Measurements from ENCODE around the gene LRWD1. TPM values are rescaled to one million over a fixed set of nuclear protein-coding genes. Genes with fewer than 3 reads are reported as not detected.

The LRWD1 gene
- polyA plus RNA-seq, 2 of the 4 experiments (the other 2 are of a cell fraction): 10.7 to 28.1 TPM

DNA sequence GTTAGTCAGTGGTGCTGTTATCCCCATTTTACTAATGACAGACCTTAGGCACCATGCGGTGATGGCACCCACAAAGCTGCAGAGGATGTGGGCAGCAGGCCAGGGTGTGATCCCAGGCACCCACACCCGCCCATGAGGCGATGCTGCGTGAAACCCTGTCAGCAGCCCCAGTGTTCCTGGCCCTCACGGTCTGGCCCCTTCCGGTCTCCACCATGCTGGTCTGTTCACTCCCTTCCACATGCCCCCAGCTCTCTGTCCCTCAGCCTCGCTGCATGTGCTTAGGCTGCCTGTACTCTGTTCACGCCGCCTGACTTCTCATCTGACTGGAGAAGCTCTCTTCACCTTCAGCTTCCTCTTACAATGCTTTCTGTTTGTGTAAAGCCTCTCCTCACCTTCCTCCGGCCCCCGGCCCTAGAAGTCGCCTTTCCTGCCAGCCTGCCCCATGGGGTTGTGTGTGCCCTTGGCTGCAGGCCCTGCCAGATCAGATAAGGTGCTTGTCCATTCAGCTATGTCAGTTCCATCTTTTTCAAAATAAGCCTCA is 49.0 kb upstream of the LRWD1 start (continued):
- TF ChIP-seq, protein P1, sequence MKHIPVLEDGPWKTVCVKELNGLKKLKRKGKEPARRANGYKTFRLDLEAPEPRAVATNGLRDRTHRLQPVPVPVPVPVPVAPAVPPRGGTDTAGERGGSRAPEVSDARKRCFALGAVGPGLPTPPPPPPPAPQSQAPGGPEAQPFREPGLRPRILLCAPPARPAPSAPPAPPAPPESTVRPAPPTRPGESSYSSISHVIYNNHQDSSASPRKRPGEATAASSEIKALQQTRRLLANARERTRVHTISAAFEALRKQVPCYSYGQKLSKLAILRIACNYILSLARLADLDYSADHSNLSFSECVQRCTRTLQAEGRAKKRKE (CRISPR knock-in tag; IDR thresholded peaks at IDR 0.05; ENCODE audit: low read depth): no peak
- no peak for TF ChIP-seq MAZ (IDR thresholded peaks at IDR 0.05; ENCODE audit: borderline replicate concordance, low read depth, low read length)

DNA sequence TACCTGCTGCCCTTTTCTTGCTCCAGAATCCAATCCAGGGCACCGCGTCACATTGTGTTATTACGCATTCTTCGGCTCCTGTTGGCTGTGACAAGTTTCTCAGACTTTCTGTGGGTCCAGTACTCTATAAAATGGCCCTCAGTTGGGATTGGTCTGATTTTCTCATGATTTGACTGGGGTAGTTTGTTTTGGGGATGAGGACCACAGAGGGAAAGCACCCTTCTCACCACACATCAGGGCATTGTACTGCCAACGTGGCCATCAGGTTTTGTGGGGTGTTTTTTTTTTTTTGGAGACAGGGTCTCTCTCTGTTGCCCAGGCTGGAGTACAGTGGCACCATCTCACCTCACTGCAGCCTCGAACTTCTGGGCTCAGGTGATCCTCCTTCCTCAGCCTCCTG is 48.4 kb upstream of the LRWD1 start:
- H3K27ac ChIP-seq: no peak overlapping the region
- H3K4me3 ChIP-seq: no peak overlapping the region
- no peak for ATAC-seq
- TF ChIP-seq SREBF2 (IDR thresholded peaks at IDR 0.05): no peak
- no peak for TF ChIP-seq HOXB5 (CRISPR knock-in tag; IDR thresholded peaks at IDR 0.05)
- no peak for TF ChIP-seq HMGXB4 (CRISPR knock-in tag; IDR thresholded peaks at IDR 0.05; ENCODE audit: borderline replicate concordance)
- ChIA-PET CTCF (interaction anchor here (1.2 to 3.9 kb wide), 2 partner anchors 11 to 137 kb away, joined by 4 to 23 read pairs; no protein-coding TSS in a partner anchor), POLR2A (no interaction called here)
- no peaks in the 10 kb centered on the region for H3K4me1 ChIP-seq
- H3K4me2 ChIP-seq: no peak overlapping the region
- WGBS (ENCODE audit: missing lambda C conversion rate): 93% methylated on average over 6 of the region's 6 CpGs
- DNase-seq (ENCODE audit: low read depth in 1 of 2, low spot score in 1 of 2): no peak
- FAIRE-seq: no peak
- no peaks in the 10 kb centered on the region for H3K9me3 ChIP-seq

- Histone ChIP-seq H3K4me3 (no peak overlapping the region), H3K4me1 (peaks cover 4% of the 10 kb centered on the region; the same call in 1 of the 3 replicates), H3K9me3 (no peaks in the 10 kb centered on the region), H3K4me2 (no peak overlapping the region), H3K27ac (no peak overlapping the region)
- TF ChIP-seq ZNF302 (CRISPR knock-in tag; IDR thresholded peaks at IDR 0.05) (no peak), CHD4 (IDR thresholded peaks at IDR 0.05; ENCODE audit: borderline replicate concordance) (no peak), RCOR1 (IDR thresholded peaks at IDR 0.05; ENCODE audit: low read depth, low read length) (no peak), CEBPB (IDR thresholded peaks at IDR 0.05) (no peak), EHMT2 (IDR thresholded peaks at IDR 0.05; ENCODE audit: low read depth) (no peak), HEYL (CRISPR knock-in tag; IDR thresholded peaks at IDR 0.05) (no peak), TFCP2L1 (CRISPR knock-in tag; IDR thresholded peaks at IDR 0.05) (no peak), RARB (CRISPR knock-in tag; IDR thresholded peaks at IDR 0.05) (no peak), HOXB13 (CRISPR knock-in tag; IDR thresholded peaks at IDR 0.05; ENCODE audit: low read depth) (no peak), KDM1A (IDR thresholded peaks at IDR 0.05; ENCODE audit: low read depth) (no peak), MYC (IDR thresholded peaks at IDR 0.05; ENCODE audit: borderline replicate concordance, low read length) (no peak), ESRRA (IDR thresholded peaks at IDR 0.05; ENCODE audit: borderline replicate concordance, low read length) (no peak)
- TF ChIP-seq, protein P2, sequence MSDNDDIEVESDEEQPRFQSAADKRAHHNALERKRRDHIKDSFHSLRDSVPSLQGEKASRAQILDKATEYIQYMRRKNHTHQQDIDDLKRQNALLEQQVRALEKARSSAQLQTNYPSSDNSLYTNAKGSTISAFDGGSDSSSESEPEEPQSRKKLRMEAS (IDR thresholded peaks at IDR 0.05): no peak
- ChIA-PET POLR2A (no interaction called here), CTCF (interaction anchor here (3.9 kb wide), 1 partner anchor 12 kb away, joined by 23 read pairs; no protein-coding TSS in a partner anchor)
- 94% methylated on average over 3 of the region's 3 CpGs for WGBS (ENCODE audit: missing lambda C conversion rate)
- ATAC-seq (no peak), DNase-seq (ENCODE audit: low read depth in 1 of 2, low spot score in 1 of 2) (no peak), FAIRE-seq (no peak)
Observed at GRCh38 chr7:102417105-102417504, 47.7 kb upstream of the LRWD1 start.

- ATAC-seq: no peak
- peaks cover 4% of the 10 kb centered on the region; the same call in 1 of the 3 replicates for H3K4me1 ChIP-seq
- H3K27ac ChIP-seq: no peak overlapping the region
- FAIRE-seq: no peak
- DNase-seq (ENCODE audit: low read depth in 1 of 2, low spot score in 1 of 2): no peak
- WGBS (ENCODE audit: missing lambda C conversion rate): 94% methylated on average over 5 of the region's 5 CpGs
- no peak for TF ChIP-seq USF2 (IDR thresholded peaks at IDR 0.05)
- TF ChIP-seq EHMT2 (IDR thresholded peaks at IDR 0.05; ENCODE audit: low read depth): no peak
- TF ChIP-seq POLR2AphosphoS2 (conservative IDR thresholded peaks at IDR 0.05; ENCODE audit: low read length): no peak
- TF ChIP-seq MYC (IDR thresholded peaks at IDR 0.05; ENCODE audit: borderline replicate concordance, low read length): no peak
- TF ChIP-seq MAFK (IDR thresholded peaks at IDR 0.05; ENCODE audit: partially characterized antibody): peak; percentile 86
- no peak overlapping the region for H3K4me3 ChIP-seq
- no peaks in the 10 kb centered on the region for H3K9me3 ChIP-seq
- no peak overlapping the region for H3K4me2 ChIP-seq
- CTCF ChIA-PET: interaction anchor here (1.0 to 1.5 kb wide), 2 partner anchors 14 to 27 kb away, joined by 4 read pairs; no protein-coding TSS in a partner anchor
- POLR2A ChIA-PET: no interaction called here
Observed at GRCh38 chr7:102418592-102418991, 46.2 kb upstream of the LRWD1 start.
